ENCODE data around the gene GPALPP1. TPM values are rescaled to one million over a fixed set of nuclear protein-coding genes. Genes with fewer than 3 reads are reported as not detected.
"Not testable (repeated sequence)": the region's sequence is repeated elsewhere in the genome, so short reads cannot be mapped to it uniquely, and the experiment has no call there.

GPALPP1 gene
- total RNA-seq: 10 to 100 TPM; 13.3 to 41.3 (median 21.7) TPM

GRCh38 chr13:44989071-44989889 lies at the start of gene GPALPP1, which contains the start of gene NUFIP1:
Gene GPALPP1 (plus strand): TSS chr13:44989538. CDS start chr13:44989655, 117 bp downstream.
Gene NUFIP1 (minus strand): TSS chr13:44989471. CDS start chr13:44989436, 35 bp downstream.
- H3K27me3 ChIP-seq: no peaks in the 10 kb centered on the region
- peak within 1 kb of the TSS; percentile 67 to 97 (median 90) for H3K4me3 ChIP-seq
- TF ChIP-seq CTCF (IDR thresholded peaks at IDR 0.05) (peak in 3 of 6 experiments; percentile 10 to 28 (median 12)), POLR2A (IDR thresholded peaks at IDR 0.05) (peak; percentile 34 to 44)
- peak within 1 kb of the TSS; percentile 63 to 79 (median 78) for H3K27ac ChIP-seq
- H3K4me1 ChIP-seq: peaks cover 5 to 25% (median 9%) of the 10 kb centered on the region in 4 donors
- peak; percentile 92 to 97 (median 93) for DNase-seq
- H3K9me3 ChIP-seq: no peaks in the 10 kb centered on the region
- H3K36me3 ChIP-seq: peaks cover 0 to 3% (median 0%) of the 10 kb centered on the region in 3 donors

- H3K36me3 ChIP-seq, H3K9me3 ChIP-seq, H3K27ac ChIP-seq, H3K4me3 ChIP-seq, H3K27me3 ChIP-seq, H3K4me1 ChIP-seq, DNase-seq: not testable (repeated sequence)
Measured at GRCh38 chr13:44943411-44943810, 45.9 kb upstream of the GPALPP1 start.

GRCh38 chr13:44951184-44951583 lies 38.2 kb upstream of the GPALPP1 start:
- H3K36me3 ChIP-seq: no peaks in the 10 kb centered on the region
- no peaks in the 10 kb centered on the region for H3K27me3 ChIP-seq
- DNase-seq: no peak
- H3K27ac ChIP-seq: no peak overlapping the region
- H3K4me3 ChIP-seq: no peak overlapping the region
- no peaks in the 10 kb centered on the region for H3K4me1 ChIP-seq
- H3K9me3 ChIP-seq: no peaks in the 10 kb centered on the region
- no peak for TF ChIP-seq CTCF (IDR thresholded peaks at IDR 0.05)

GRCh38 chr13:44952671-44953070 lies 36.7 kb upstream of the GPALPP1 start:
- H3K27me3 ChIP-seq: no peaks in the 10 kb centered on the region

GRCh38 chr13:44954224-44954623 lies 35.1 kb upstream of the GPALPP1 start:
- H3K36me3 ChIP-seq: peaks cover 0 to 11% (median 0%) of the 10 kb centered on the region in 3 donors
- no peaks in the 10 kb centered on the region for H3K9me3 ChIP-seq
- TF ChIP-seq POLR2A (IDR thresholded peaks at IDR 0.05): no peak
- TF ChIP-seq CTCF (IDR thresholded peaks at IDR 0.05): no peak
- H3K27me3 ChIP-seq: no peaks in the 10 kb centered on the region
- no peaks in the 10 kb centered on the region for H3K4me1 ChIP-seq
- DNase-seq: no peak
- H3K27ac ChIP-seq: no peak overlapping the region
- no peak overlapping the region for H3K4me3 ChIP-seq

More at GRCh38 chr13:44952671-44953070, 36.7 kb upstream of the GPALPP1 start:
- no peaks in the 10 kb centered on the region for H3K9me3 ChIP-seq
- H3K4me3 ChIP-seq: no peak overlapping the region
- DNase-seq: no peak
- no peak overlapping the region for H3K27ac ChIP-seq
- TF ChIP-seq CTCF (IDR thresholded peaks at IDR 0.05) (no peak), POLR2A (IDR thresholded peaks at IDR 0.05) (no peak)
- H3K4me1 ChIP-seq: no peaks in the 10 kb centered on the region
- no peaks in the 10 kb centered on the region for H3K36me3 ChIP-seq

- Histone ChIP-seq H3K27me3 (no peaks in the 10 kb centered on the region), H3K9me3 (no peaks in the 10 kb centered on the region), H3K27ac (no peak overlapping the region), H3K4me3 (no peak overlapping the region), H3K36me3 (peaks cover 0 to 11% (median 0%) of the 10 kb centered on the region in 3 donors), H3K4me1 (no peaks in the 10 kb centered on the region)
- TF ChIP-seq CTCF (IDR thresholded peaks at IDR 0.05): no peak
- TF ChIP-seq POLR2A (IDR thresholded peaks at IDR 0.05): no peak
- no peak for DNase-seq
Measured at GRCh38 chr13:44955406-44955805, 33.9 kb upstream of the GPALPP1 start.
